Measurements from ENCODE around the gene CLDN18. TPM values are rescaled to one million over a fixed set of nuclear protein-coding genes. Genes with fewer than 3 reads are reported as not detected.

CLDN18 gene
- total RNA-seq (1 to 10 TPM; 1.7 to 3.1 TPM), polyA plus RNA-seq (ENCODE audit: insufficient read depth, low read depth, low replicate concordance) (2.6 TPM)
- long read RNA-seq, donor 1, partial matches to known transcripts = 0 of 1 reads
- long read RNA-seq, donor 1, other reads (novel, unspliced or antisense) = 0 of 1 reads
- long read RNA-seq, donor 2 = 0 reads

DNA sequence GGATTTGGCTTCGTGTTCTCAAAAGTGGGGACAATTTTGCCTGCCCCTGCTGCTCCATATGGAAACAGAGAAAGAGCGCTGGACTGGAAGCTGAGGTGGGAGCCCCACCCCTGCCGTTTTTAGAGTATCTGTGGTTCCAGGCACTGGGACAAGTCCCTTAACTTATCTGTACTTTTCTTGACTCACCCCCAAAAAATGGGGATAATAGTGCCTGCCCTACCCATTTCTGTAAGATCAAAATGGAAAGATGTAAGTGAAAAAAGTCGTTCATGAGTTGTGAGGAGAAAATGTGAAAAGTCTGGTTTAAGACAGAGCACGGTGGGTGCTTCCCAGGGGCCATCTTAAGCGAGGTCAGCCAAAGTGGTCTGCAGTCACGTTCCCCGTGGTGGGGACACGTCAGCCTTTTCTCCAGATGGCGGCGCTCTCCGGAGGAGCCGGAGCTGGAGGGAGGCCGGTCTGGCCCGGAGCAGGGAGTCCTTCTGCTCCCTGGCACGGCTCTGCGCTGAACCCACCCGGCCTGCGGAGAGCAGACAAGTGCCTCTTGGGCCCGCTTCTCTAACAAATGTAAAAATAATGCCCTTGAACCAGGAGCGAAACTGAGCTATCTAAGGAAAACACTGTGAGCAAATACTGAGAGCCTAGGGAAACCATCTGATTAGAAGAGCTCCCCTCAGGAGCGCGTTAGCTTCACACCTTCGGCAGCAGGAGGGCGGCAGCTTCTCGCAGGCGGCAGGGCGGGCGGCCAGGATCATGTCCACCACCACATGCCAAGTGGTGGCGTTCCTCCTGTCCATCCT lies at the start of gene CLDN18:
CLDN18 (plus strand) TSS at position 690 of the 797 bp plus-strand sequence; CDS start at position 751, 61 bp downstream.
- no peaks in the 10 kb centered on the region for H3K4me1 ChIP-seq
- H3K9me3 ChIP-seq = no peaks in the 10 kb centered on the region
- TF ChIP-seq, protein P1, sequence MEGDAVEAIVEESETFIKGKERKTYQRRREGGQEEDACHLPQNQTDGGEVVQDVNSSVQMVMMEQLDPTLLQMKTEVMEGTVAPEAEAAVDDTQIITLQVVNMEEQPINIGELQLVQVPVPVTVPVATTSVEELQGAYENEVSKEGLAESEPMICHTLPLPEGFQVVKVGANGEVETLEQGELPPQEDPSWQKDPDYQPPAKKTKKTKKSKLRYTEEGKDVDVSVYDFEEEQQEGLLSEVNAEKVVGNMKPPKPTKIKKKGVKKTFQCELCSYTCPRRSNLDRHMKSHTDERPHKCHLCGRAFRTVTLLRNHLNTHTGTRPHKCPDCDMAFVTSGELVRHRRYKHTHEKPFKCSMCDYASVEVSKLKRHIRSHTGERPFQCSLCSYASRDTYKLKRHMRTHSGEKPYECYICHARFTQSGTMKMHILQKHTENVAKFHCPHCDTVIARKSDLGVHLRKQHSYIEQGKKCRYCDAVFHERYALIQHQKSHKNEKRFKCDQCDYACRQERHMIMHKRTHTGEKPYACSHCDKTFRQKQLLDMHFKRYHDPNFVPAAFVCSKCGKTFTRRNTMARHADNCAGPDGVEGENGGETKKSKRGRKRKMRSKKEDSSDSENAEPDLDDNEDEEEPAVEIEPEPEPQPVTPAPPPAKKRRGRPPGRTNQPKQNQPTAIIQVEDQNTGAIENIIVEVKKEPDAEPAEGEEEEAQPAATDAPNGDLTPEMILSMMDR (IDR thresholded peaks at IDR 0.05) = no peak
- TF ChIP-seq POLR2A (IDR thresholded peaks at IDR 0.05) = no peak
- no peaks in the 10 kb centered on the region for H3K27me3 ChIP-seq
- 60 to 74% methylated on average over 29 to 30 of the region's 30 CpGs for WGBS, 2 donors
- H3K27ac ChIP-seq = no peak within 1 kb of the TSS
- peak; percentile 31 for DNase-seq
- intact Hi-C loops (cut with DNase I; ENCODE audit: low total_unique reads) = no loop called here
- H3K36me3 ChIP-seq (ENCODE audit: low read depth, missing control alignments) = no peaks in the 10 kb centered on the region
- peak within 1 kb of the TSS; percentile 8 to 19 for H3K4me3 ChIP-seq

DNA sequence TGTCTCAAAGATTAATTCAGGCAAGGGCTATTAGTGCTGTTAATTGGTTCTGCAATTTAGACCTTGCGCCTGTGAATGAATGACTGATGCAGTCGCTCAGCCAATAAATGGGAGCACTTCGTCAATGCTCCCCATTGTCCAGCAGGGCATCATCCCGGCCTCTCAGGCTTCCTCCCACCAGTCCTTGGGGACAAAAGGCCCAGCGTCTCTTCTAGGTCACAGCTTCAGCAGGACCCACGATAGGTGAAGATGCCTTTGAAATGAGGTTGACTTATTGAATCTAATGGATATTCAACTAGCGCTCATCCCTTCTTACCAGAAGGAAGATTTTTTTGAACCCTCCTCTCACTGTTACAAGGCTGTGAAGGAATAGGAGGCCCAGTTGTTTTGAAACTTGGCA lies 47.7 kb upstream of the CLDN18 start:
- DNase-seq = no peak
- intact Hi-C loops (cut with DNase I; ENCODE audit: low total_unique reads) = no loop called here
- H3K9me3 ChIP-seq = no peaks in the 10 kb centered on the region
- H3K4me1 ChIP-seq = no peaks in the 10 kb centered on the region
- H3K27me3 ChIP-seq = no peaks in the 10 kb centered on the region
- no peak overlapping the region for H3K27ac ChIP-seq
- WGBS, 2 donors = 81 to 87% methylated on average over 7 of the region's 7 CpGs
- no peak overlapping the region for H3K4me3 ChIP-seq
- H3K36me3 ChIP-seq (ENCODE audit: low read depth, missing control alignments) = no peaks in the 10 kb centered on the region
- TF ChIP-seq, protein P1 (IDR thresholded peaks at IDR 0.05) = no peak
- no peak for TF ChIP-seq POLR2A (IDR thresholded peaks at IDR 0.05)

DNA sequence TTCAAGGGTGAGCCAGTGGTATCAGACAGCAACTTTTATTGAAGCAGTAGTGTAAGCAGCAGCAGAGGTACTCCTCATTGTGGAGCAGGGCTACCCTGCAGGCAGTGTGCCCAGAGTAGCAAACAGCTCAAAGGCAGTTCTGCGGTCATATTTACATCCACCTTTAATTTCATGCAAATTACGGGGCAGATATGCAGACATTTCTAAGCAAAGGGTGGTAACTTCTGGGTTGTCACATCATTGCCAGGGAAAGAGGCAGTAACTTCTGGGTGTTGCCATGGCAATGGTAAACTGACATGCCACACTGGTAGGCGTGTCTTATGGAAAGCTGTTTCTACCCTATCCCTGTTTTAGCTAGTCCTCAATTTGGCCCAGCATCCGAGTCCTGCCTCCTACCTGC lies 46.5 kb upstream of the CLDN18 start:
- H3K9me3 ChIP-seq = no peaks in the 10 kb centered on the region
- intact Hi-C loops (cut with DNase I; ENCODE audit: low total_unique reads) = no loop called here
- DNase-seq = no peak
- no peaks in the 10 kb centered on the region for H3K4me1 ChIP-seq
- H3K36me3 ChIP-seq (ENCODE audit: low read depth, missing control alignments) = no peaks in the 10 kb centered on the region
- H3K27me3 ChIP-seq = no peaks in the 10 kb centered on the region
- no peak overlapping the region for H3K27ac ChIP-seq
- H3K4me3 ChIP-seq = no peak overlapping the region
- 88 to 93% methylated on average over 4 of the region's 4 CpGs for WGBS, 2 donors
- no peak for TF ChIP-seq POLR2A (IDR thresholded peaks at IDR 0.05)
- TF ChIP-seq, protein P1 (IDR thresholded peaks at IDR 0.05) = no peak

DNA sequence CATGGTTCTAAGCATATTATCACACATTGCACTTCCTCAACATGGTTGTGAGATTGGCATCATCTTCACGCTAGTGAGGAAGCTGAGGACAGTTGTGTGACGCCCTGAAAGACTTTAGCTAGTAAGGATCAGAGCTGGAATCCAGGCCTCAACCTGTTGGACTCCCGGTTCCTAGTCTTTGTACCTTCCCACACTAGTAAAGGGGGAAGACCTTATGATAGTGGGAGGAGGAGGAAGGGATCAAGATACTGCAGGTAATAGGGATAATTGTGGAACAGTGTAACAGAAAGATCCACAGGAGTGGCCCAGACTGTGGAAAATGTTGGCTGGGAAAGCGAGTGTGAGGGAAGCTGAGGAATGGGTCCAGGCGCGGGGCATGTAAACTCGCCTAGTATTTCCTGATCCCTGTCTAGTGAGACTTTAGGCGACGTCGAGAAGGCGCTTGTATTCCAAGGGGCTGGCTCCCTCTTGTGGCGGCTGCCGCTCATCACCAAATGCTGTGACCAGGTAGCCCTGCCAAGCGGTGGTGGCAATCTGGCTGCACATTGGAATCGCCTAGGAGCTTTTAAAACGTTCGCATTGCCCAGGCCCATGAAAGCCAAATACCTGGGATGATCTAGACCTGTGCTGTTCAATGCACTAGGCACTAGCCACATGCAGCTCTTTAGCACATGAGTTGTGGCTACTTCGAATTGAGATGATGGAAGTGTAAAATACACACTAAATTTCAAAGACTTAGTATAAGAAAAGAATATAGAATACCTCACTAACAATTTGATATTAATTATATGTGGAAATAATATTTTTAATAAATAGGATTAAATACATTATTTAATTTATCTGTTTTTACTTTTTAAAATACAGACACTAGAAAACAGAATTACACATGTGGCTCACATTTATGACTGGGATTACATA lies 38.8 kb upstream of the CLDN18 start:
- H3K27ac ChIP-seq = no peak overlapping the region
- TF ChIP-seq, protein P1 (IDR thresholded peaks at IDR 0.05) = peak; percentile 33 to 75 (median 74)
- no peak for TF ChIP-seq POLR2A (IDR thresholded peaks at IDR 0.05)
- H3K4me3 ChIP-seq = peak overlapping the region in 1 of 2 donors; percentile 26
- 16 to 17% methylated on average over 16 to 18 of the region's 18 CpGs for WGBS, 2 donors
- no peaks in the 10 kb centered on the region for H3K9me3 ChIP-seq
- no peaks in the 10 kb centered on the region for H3K36me3 ChIP-seq (ENCODE audit: low read depth, missing control alignments)
- H3K4me1 ChIP-seq = no peaks in the 10 kb centered on the region
- no peaks in the 10 kb centered on the region for H3K27me3 ChIP-seq
- peak; percentile 89 for DNase-seq
- intact Hi-C loops (cut with DNase I; ENCODE audit: low total_unique reads) = no loop called here

Measured in testis (tissue), 5 donors.